GM12874 (cell line): Measurements from ENCODE around the gene SMTNL2.

ENCODE experiments used
- TF ChIP-seq, protein P1 (sequence below): IDR thresholded peaks from 2 replicates; pipeline ENCODE4 v1.5.1; 2011; ENCODE audit warnings: low read depth, mild to moderate bottlenecking, control low read depth, low read length, moderate library complexity; ENCODE audit not compliant: insufficient read depth

The SMTNL2 gene

DNA sequence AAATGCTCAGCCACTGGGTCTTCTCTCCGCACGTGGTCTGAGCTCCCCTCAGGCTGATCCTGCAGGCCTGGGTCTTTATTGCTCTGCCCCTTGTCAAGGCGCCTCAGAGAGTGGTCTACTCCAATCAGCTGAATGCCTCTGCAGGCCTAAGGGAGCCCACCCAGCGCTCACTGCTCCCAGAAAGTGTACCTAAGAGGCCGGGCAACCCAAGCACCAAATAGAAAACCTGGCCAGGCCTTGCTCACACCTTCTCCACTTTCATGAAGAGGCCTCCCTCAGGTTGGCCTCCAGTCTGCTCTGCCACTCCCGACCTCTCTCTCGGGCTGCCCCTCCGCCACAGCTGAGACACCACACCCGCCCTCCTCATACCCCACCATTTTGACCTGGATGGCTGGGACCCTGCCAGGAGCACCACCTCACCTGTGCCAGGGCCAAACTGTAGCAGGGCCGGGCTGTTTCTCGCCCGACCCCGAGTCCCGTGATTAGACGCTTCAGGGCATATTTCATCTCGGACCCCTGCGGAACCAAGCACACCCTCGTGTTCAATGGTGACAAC, 29.8 kb upstream of the SMTNL2 start:
- TF ChIP-seq, protein P1, sequence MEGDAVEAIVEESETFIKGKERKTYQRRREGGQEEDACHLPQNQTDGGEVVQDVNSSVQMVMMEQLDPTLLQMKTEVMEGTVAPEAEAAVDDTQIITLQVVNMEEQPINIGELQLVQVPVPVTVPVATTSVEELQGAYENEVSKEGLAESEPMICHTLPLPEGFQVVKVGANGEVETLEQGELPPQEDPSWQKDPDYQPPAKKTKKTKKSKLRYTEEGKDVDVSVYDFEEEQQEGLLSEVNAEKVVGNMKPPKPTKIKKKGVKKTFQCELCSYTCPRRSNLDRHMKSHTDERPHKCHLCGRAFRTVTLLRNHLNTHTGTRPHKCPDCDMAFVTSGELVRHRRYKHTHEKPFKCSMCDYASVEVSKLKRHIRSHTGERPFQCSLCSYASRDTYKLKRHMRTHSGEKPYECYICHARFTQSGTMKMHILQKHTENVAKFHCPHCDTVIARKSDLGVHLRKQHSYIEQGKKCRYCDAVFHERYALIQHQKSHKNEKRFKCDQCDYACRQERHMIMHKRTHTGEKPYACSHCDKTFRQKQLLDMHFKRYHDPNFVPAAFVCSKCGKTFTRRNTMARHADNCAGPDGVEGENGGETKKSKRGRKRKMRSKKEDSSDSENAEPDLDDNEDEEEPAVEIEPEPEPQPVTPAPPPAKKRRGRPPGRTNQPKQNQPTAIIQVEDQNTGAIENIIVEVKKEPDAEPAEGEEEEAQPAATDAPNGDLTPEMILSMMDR, result no peak

DNA sequence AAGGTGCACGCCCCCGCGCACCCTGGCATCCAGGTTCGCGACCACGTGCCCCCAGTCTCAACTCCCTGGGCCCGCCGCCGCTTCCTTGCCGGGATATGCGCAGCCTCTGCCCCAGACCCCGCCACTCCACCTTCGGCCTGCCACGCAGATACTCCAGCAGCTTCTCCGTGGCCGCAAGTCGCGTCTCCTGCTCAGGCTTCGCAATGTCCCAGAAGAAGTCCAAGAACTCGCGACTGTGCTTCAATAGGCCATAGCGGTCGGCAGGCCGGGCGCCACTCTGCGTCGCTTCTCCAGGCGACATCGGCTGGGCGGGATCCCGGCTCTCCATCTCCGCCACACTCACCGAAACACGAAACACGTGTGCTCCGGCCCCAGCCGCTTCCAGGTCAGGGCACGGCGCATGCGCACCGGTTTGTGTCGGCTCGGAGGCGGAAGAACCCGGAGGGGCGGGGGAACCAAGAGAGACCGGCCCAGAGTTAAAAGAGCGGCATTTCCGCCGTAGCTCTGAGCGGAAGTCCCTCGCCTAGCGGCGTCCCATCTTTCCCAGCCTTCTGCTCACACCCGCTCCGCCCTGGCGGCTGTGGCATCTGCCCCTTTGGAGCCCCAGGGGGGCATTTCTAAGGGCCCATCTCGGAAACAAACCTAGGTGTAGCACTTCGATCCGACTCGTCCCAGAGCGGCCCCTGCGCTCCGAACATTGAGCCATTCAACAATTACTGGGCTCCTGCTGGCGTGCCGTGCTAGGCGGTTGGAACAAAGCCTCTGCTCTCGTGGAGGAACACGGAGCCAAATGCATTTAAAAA, 29.1 kb upstream of the SMTNL2 start, which contains the start of gene MYBBP1A:
MYBBP1A (minus strand) TSS at position 388 of the 803 bp plus-strand sequence; CDS start at position 328, 60 bp downstream.
- TF ChIP-seq, protein P1, result 0 out of 2 replicates have a peak, but pooled peaks have one; percentile 15

DNA sequence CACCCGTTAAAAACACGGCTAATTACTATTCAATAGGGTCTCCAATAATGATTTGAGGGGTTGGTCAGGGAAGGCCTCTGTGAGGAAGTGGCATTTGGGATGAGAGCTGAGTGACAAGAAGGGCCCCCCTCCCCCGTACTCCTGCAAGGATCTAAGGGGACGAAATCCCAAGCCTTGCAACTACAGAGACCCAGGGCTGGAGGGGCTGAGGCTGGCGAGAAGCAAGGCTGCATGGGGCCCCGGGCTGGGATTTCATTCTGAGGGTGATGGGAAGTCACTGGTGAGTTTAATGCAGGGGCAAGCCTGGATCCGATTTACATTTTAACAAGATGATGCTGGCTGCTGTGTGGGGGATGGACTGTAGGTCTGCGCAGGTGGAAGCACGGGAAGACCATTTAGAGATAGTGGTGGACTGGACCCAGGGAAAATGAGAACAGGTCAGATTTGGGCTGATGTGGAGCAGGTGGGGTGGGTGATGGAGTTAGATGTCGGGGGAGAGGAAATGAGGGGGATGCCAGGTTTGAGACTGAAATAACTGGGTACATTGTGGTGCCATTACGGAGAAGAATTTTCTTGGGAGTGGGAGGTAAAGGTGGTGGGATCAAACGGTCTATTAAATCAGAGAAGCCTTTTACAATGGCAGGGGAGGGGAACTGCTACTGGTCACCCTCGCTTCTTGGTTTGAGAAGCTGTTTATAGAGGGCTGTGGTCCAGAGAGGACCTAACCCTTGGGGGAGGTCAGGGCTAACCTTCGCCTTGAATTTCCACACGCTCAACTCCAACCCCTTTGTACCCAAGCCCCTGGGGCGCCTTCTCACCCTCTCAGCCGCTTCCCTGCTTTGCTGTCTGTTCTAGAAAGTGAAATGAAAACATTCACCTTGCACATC, 28.2 kb upstream of the SMTNL2 start:
- TF ChIP-seq, protein P1, result no peak

DNA sequence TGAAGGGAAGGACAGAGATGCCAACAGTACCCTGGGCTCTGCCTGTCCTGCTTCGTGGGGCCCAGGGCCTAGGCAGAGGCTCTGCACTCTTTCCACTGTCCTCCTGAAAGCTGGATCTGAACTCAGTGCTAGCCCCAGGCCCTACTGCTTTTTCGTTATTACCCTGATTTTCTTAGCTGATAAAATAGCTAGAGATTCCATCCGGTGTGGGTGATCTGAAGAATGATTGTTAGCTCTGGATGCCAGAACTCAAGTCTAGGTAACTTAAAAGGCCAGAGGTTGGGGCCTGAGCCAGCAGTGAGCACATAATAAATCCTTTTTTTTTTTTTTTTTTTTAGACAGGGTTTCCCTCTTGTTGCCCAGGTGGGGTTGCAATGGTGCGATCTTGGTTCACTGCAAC, 27.3 kb upstream of the SMTNL2 start:
- TF ChIP-seq, protein P1, result no peak

DNA sequence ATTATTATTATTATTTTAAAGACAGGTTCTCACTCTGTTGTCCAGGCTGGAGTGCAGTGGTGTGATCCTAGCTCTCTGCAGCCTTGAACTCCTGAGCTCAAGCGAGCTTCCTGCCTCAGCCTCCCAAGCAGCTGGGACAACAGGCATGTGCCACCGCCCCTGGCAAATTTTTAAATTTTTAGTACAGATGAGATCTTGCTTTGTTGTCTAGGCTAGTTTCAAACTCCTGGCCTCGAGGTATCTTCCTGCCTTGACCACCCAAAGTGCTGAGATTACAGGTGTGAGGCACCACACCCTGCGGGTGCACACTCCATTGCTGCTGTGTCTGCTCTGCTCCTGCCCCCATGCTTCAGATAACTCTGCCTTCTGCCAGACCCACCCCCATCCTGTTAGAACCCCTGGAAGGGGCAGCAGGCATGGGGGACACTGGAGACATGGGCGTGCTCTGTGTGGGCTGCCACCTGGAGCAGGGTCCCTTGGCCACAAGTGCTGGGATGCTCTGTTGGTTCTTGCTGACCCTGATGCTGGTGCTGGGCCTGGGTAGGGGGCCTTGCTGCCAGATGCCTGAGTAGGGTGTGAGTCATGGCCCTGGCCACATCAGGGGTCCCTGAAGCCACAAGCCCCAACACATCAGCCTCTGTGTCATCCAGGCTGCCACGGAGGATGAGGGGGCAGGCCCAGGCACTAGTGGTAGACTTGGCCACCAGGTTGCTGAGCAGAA, 26.5 kb upstream of the SMTNL2 start:
- TF ChIP-seq, protein P1, result no peak

DNA sequence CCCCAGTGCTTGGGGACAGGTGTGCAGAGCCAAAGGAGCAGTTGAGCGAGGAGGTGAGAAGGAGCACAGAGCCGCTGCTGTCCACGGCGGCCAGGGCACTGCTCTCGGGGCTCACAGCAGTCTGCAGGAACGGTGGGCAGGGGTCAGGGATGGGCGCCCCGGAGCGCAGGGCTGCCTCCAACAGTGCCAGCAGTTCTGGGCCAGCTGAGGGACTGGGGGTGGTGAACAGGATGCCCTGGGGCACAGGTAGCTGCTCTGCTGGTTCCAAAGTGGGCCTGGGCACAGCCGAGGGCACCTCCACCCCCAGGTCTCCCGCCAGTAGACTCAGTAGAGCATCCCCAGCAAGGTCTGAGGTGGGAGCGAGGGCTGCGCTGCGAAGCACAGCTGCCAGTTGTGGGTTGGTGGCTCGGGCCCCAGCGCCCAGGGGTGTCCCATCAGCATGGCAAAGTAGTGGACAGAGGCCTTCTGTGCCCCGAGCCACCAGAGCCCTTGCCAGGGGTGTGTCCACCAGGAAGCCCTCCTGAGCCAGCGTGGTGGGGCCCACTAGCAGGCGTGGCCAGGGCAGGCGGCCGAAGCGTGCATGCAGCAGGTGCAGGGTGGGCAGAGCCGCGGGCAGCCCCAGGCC, 25.9 kb upstream of the SMTNL2 start:
- TF ChIP-seq, protein P1, result no peak
